Activated CD4-positive, alpha-beta T cell treated with anti-CD3 and anti-CD28 coated beads for 48 hours (primary cell): ENCODE measurements around the gene CYS1.
"Not testable (repeated sequence)": the region's sequence is repeated elsewhere in the genome, so short reads cannot be mapped to it uniquely, and the experiment has no call there.

Experiments used
- DNase-seq: peaks from one replicate; pipeline ENCODE4 v3.0.0-alpha.2; 2020

Gene CYS1

DNA sequence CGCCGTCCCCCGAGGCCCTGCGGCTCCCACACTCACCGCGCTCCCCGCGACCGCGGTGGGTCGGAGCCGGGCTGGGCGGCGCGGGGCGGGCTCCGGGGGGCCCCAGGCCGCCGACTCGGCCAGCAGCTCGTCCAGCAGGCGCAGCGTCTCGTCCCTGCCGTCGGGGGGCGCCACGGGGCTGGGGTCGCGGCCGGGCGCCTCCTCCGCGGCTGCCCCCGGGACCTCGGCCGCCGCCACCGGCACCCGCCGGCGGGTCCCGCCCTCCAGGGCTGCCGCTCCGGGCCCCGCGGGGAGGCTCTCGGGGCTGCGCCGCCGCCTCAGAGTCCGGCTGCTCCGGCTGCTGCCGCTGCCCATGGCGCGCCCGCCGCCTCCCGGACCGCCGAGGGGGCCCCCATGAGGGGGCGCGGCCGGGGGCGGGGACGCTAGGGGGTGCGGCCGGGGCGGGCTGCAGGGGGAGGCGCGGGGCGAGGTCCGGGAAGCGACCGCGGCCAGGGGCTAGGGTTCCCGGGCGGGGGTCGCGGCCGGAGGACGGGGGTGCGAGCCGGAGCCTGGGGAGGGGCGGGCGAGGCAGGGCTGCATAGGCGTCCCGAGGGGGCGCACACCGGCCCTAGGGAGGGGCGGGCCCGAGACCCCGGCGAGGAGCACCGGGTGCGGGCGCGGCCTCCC lies at the start of gene CYS1:
TSS of gene CYS1 (minus strand) at position 542 of the 666 bp plus-strand sequence. CDS start at position 354, 188 bp downstream.
- no peak for DNase-seq

- DNase-seq: no peak
Observed at GRCh38 chr2:10129490-10129889, 49.3 kb upstream of the CYS1 start.

GRCh38 chr2:10128420-10128819 lies 48.2 kb upstream of the CYS1 start:
- no peak for DNase-seq

GRCh38 chr2:10126632-10127026 lies 46.4 kb upstream of the CYS1 start:
- no peak for DNase-seq

DNA sequence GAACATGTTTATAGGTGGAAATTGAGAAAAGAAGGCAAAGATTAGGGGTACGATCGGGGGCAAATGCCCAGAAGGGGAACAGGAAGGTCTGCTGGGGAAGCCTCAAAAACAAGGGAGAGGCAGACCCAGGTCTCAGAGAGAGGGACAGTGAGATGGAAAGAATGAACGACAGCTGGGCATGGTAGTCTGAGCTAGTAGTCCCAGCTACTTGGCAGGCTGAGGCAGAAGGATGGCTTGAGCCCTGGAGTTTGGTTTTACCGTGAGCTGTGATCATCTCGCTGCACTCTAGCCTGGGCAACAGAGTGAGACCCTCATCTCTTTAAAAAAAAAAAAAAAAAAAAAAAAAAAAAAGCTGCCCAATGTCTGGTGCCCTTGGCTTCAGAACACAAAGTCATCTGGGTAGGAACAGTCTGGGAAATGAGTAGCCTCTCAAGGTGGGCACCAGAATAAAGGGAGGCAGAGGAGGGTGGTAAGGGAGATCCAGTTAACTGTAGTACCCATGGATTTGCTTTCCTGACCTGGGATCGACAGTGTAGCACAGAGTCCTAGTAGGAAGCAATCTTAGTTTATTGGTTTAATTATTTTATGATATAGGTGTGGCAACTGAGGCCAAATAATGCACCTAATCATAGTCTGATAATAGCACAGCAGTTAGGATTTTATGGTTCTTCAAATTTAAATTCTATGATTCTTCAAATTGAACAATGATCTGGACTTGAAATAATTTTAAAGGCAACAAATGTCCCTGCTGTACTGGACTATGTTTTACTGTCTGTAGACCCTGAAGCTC lies 45.8 kb upstream of the CYS1 start:
- DNase-seq: no peak

- no peak for DNase-seq
Observed at GRCh38 chr2:10124538-10125045, 44.4 kb upstream of the CYS1 start.

DNA sequence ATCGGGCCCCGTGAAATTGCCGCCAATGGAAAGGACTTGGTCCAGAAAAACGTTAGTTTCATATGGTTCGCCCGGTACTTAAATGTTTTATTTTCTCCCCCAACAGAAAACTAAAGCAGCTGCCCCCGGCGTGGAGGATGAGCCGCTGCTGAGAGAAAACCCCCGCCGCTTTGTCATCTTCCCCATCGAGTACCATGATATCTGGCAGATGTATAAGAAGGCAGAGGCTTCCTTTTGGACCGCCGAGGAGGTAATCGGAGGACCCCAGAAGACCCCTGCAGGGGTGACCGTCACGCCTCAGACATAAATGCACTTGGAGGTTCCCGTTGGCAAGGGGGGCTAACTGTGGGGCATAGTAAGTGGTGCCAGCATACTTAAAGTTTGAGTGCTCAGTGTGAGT lies 43.1 kb upstream of the CYS1 start:
- DNase-seq: no peak

GRCh38 chr2:10122500-10123280 lies 42.5 kb upstream of the CYS1 start, which contains the start of gene RRM2:
Gene RRM2, plus strand, starts transcription at chr2:10122739. Its CDS starts 60 bp downstream, at chr2:10122799.
- peak; percentile 98 for DNase-seq

DNA sequence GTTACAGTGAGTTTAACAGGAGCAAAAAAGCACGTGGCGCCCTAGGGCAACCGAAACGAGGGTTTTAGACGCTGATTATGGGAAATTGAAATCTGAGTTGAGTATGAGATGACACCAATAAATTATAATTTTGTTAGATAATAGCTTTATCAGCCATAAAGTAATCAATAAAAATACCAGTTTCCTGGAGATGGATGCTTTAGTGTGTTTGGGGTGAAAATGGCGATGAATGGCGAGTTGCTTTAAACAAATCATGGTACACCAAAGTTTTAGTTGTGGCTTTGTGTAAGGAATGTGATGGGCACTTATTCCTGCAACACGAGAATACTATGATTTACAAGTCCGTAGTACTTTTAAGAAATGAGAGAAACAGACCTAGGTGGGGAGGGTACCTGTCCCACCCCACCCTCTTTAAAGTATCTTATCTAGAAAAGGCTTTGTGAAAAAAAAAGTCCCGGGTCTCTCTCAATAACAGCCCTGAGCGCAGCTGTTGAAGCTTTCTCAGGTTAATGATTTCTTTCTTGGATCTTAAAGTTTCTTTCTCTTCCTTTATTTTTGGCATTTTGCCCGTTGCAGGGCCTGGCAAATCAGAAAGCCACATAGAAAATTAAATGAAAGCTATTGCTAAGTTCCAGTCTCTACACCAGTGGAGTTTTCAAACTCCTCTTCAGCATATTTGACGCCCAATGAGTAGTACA lies 40.8 kb upstream of the CYS1 start:
- no peak for DNase-seq

DNA sequence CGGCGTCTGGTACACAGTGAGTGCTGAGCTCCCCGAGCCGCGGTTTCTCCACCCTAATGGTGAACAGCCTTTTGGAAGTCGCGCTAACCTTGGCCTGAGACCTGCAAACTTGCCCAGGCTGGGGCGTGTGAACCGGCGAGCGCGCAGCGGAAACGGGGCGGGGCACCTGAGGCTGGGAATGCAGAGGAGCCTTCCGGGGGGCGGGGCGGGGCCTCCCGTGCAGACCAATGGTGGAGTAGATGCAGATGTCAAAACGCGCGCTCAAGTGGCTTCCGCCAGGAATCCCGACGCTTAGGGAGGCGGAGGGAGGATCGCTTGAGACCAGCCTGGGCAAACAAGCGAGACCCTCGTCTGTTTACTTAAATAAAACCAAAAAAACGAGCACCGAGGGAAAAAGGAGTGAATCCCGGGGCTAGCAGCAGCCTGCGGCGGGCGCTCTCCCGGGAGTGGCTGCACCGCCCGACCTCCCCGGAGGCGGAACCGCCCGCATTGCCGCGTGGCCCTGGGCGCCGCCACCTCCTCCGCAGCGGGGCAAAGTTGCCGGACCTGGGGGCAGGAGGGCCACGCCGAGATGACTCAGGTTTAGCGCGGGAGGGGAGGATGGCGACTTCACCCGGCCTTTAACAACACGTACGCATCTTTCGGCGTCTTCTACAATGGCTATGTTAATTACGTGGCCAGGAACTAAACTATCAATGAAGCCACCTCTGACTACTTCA lies 40.1 kb upstream of the CYS1 start:
- DNase-seq: peak; percentile 98

- DNase-seq: no peak
Observed at GRCh38 chr2:10119601-10120157, 39.5 kb upstream of the CYS1 start.

DNA sequence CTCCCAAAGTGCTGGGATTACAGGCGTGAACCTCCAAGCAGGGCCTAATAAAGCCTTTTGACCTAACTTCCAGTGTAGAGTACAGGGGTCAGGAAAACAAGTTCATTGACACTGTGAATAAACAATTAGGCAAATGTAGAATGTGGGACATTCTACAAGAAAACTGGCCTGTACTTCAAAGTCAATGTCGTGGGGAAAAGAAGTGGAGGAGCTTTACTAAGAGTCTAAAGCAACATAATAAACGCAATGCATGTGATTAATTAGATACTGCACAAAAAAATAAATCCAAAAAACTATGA lies 38.8 kb upstream of the CYS1 start:
- DNase-seq: no peak

DNA sequence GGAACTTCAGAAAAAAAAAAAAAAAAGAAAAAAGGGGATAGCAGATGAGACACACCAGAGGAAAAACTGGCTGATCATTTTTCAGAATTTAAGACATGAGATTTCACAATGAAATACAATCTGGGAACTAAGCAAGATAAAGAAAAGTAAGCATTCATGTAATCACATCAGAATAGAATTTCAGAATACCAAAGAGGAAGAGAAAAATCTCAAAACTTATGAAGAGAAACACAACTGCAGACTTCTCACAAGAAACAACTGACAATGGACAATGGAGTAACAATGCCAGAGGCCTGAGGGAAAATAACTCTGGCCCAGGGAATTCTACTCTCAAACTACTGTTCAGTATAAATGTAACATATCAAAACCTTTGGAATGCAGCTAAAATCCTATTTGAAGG lies 29.1 kb upstream of the CYS1 start:
- DNase-seq: no peak

GRCh38 chr2:10104906-10105305 lies 24.7 kb upstream of the CYS1 start:
- not testable (repeated sequence) for DNase-seq

GRCh38 chr2:10103179-10103578 lies 23.0 kb upstream of the CYS1 start:
- no peak for DNase-seq

- no peak for DNase-seq
Observed at GRCh38 chr2:10101491-10101890, 21.3 kb upstream of the CYS1 start.

DNA sequence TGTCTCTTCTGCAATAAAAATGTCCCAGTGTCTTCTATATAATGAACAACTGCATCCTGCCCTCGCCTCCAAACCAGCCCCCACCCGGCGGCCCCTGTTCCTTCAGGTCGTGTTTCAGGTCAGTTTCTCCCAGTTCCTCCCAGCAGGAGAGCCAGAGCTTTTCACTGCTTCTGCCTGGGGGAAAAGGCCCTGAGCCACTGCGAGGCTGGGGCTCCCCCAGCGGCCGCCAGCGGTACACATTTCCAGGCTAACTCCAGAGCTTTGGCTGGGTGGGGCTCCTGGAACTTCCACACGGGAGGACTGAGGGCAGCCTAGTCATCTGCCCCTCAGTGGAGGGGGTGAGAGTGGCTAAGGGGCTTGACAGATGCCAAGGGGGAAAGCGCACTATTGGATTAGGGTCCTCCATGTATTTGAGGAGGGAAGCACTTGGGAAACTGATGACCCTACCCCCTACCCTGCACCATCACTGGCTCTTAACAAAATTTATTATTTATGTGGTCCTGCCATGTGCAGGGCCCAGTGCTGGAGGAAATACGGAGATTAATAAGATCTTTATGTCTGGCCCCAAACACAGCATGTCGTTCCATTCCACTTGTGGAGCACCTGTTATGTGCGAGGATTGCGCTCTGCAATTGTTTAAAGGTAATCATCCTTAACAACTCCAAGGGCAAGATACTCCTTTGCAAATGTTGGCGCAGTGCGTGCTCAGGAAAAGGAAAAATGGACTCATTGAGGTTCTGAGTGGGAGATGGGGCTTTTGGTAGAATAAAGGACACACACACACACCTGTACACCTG lies 17.3 kb upstream of the CYS1 start:
- peak; percentile 52 for DNase-seq

DNA sequence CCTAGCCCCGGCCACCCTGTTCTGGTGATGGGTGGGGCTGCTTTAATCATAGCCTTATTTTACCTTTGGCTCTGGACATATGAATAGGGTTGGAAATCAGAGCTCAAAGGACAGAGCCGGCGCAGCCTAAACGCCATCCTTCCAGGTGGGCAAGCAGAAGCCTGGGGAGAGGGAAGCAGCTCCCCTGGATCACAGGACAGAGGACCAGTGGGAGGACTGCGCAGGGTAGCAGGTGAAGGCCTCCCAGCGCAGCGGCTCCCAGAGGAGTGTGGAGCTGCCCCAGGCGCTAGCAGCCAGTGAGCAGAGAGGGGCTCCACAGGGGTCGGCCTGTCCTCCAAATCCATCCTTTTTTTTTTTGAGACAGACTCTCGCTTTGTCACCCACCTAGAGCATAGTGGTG lies 16.4 kb upstream of the CYS1 start:
- DNase-seq: no peak

- no peak for DNase-seq
Observed at GRCh38 chr2:10095175-10095574, 15.0 kb upstream of the CYS1 start.

- no peak for DNase-seq
Observed at GRCh38 chr2:10094271-10094814, 14.1 kb upstream of the CYS1 start.

DNA sequence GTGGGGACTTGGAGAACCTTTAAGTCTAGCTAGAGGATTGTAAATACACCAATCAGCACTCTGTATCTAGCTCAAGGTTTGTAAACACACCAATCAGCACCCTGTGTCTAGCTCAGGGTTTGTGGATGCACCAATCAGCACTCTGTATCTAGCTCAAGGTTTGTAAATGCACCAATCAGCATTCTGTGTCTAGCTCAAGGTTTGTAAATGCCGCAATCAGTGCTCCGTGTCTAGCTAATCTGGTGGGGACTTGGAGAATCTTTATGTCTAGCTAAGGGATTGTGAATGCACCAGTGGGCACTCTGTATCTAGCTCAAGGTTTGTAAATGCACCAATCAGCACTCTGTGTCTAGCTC lies 11.7 kb upstream of the CYS1 start:
- DNase-seq: not testable (repeated sequence)
